Gastroesophageal sphincter (tissue), 4 donors: ENCODE results near the gene C2CD4C. TPM values are rescaled to one million over a fixed set of nuclear protein-coding genes. Genes with fewer than 3 reads are reported as not detected.

ENCODE experiments used
- ATAC-seq: fragments of 150-250 bp; one replicate; pipeline ENCODE4 v1.9.1; 2016; ENCODE audit warnings: mild to moderate bottlenecking, moderate library complexity
- H3K27ac ChIP-seq, 4 donors: fragments of 200-600 bp; sonication (generic) in 3 of 4; 1 replicate in 3 of 4; 2 replicates in 1 of 4; pipeline ENCODE4 v1.5.1; 2016 to 2019
- H3K27me3 ChIP-seq: fragments of 200-600 bp; sonication (generic); one replicate; pipeline ENCODE4 v1.5.1; 2019
- H3K36me3 ChIP-seq, 2 donors: fragments of 200-600 bp; sonication (generic); one replicate each; pipeline ENCODE4 v1.5.1; 2019; ENCODE audit warnings: control low read depth in 1 of 2
- H3K4me1 ChIP-seq, 3 donors: fragments of 200-600 bp; sonication (generic); 1 replicate in 2 of 3; 2 replicates in 1 of 3; pipeline ENCODE4 v1.5.1; 2016 to 2019; ENCODE audit warnings: control low read depth in 2 of 3
- H3K4me3 ChIP-seq, 2 donors: fragments of 200-600 bp; sonication (generic); one replicate each; pipeline ENCODE4 v1.5.1; 2019; ENCODE audit warnings: mild to moderate bottlenecking in 1 of 2, moderate library complexity in 1 of 2
- H3K9me3 ChIP-seq, 3 donors: fragments of 200-600 bp; sonication (generic); one replicate each; pipeline ENCODE4 v1.5.1; 2017 to 2019; ENCODE audit warnings: control low read depth in 2 of 3
- CTCF ChIP-seq, 4 experiments: fragments of 200-600 bp in 2 of 4; fragments of 450-650 bp in 2 of 4; sonication (generic) in 1 of 4; IDR thresholded peaks; one replicate each; pipeline ENCODE4 v1.5.1; 2017 to 2019; ENCODE audit warnings: antibody characterized with exemption in 4 of 4, mild to moderate bottlenecking in 2 of 4, moderate library complexity in 2 of 4
- EP300 ChIP-seq: sonication (generic); formaldehyde crosslinking; IDR thresholded peaks from one replicate; pipeline ENCODE4 v1.6.1; 2017; ENCODE audit warnings: antibody characterized with exemption, mild to moderate bottlenecking
- POLR2A ChIP-seq, 2 donors: fragments of 450-650 bp; IDR thresholded peaks; one replicate each; pipeline ENCODE4 v1.6.1; 2017; ENCODE audit warnings: antibody characterized with exemption in 2 of 2, mild to moderate bottlenecking in 2 of 2, moderate library complexity in 1 of 2
- POLR2AphosphoS5 ChIP-seq: sonication (generic); formaldehyde crosslinking; IDR thresholded peaks from one replicate; pipeline ENCODE4 v1.6.1; 2017; ENCODE audit warnings: antibody characterized with exemption
- WGBS, 2 donors: methylation state at CpG; one replicate each; pipeline ENCODE4 v1.1.5; 2018; ENCODE audit warnings: low coverage in 1 of 2; 5-methylcytosine and 5-hydroxymethylcytosine counted together
- total RNA-seq, 4 donors: library from RNA; depleted of rRNA; stranded (reverse); fragments of >200 nt; gene quantifications; one replicate each; pipeline ENCODE4 v1.1.0, GENCODE V29; 2016

The C2CD4C gene
- total RNA-seq, 4 donors from 2014 or later: 0.19 to 2.7 (median 0.67) TPM; not detected in 1

GRCh38 chr19:370641-371330 is 38.2 kb downstream of the C2CD4C start:
- 57 to 93% methylated on average over 5 to 14 of the region's 43 CpGs for WGBS, 2 donors
- Histone ChIP-seq H3K36me3 (no peaks in the 10 kb centered on the region), H3K27ac (no peak overlapping the region), H3K27me3 (peaks cover 92% of the 10 kb centered on the region), H3K4me1 (peaks cover 0 to 15% (median 0%) of the 10 kb centered on the region in 3 donors), H3K4me3 (no peak overlapping the region), H3K9me3 (no peaks in the 10 kb centered on the region)
- no peak for ATAC-seq
- TF ChIP-seq POLR2AphosphoS5 (no peak), CTCF (IDR thresholded peaks at IDR 0.05) (no peak), EP300 (no peak)

- no peaks in the 10 kb centered on the region for H3K9me3 ChIP-seq
- H3K4me3 ChIP-seq: no peak overlapping the region
- H3K36me3 ChIP-seq: no peaks in the 10 kb centered on the region
- H3K27me3 ChIP-seq: peaks cover 92% of the 10 kb centered on the region
- no peak for TF ChIP-seq POLR2A (IDR thresholded peaks at IDR 0.05)
- TF ChIP-seq CTCF (IDR thresholded peaks at IDR 0.05): no peak
- no peak for ATAC-seq
- WGBS, 2 donors: 95 to 99% methylated on average over 5 to 9 of the region's 14 CpGs
- H3K4me1 ChIP-seq: peaks cover 0 to 15% (median 0%) of the 10 kb centered on the region in 3 donors
- no peak overlapping the region for H3K27ac ChIP-seq
These were observed 39.1 kb downstream of the C2CD4C start for GRCh38 chr19:369876-370275.

- ATAC-seq: no peak
- no peaks in the 10 kb centered on the region for H3K36me3 ChIP-seq
- WGBS, 2 donors: 92% methylated on average over 5 of the region's 13 CpGs; no CpG with 5 or more reads in 1 of the 2 donors
- H3K9me3 ChIP-seq: no peaks in the 10 kb centered on the region
- no peak overlapping the region for H3K27ac ChIP-seq
- no peak overlapping the region for H3K4me3 ChIP-seq
- peaks cover 0 to 15% (median 0%) of the 10 kb centered on the region in 3 donors for H3K4me1 ChIP-seq
- TF ChIP-seq EP300 (no peak), POLR2A (IDR thresholded peaks at IDR 0.05) (no peak), CTCF (IDR thresholded peaks at IDR 0.05) (no peak), POLR2AphosphoS5 (no peak)
- H3K27me3 ChIP-seq: peaks cover 92% of the 10 kb centered on the region
These were observed 39.7 kb downstream of the C2CD4C start for GRCh38 chr19:369256-369655.

GRCh38 chr19:368630-369024 is 40.3 kb downstream of the C2CD4C start:
- no peak for ATAC-seq
- 64 to 71% methylated on average over 6 of the region's 7 CpGs for WGBS, 2 donors

More at GRCh38 chr19:368630-369024, 40.3 kb downstream of the C2CD4C start:
- H3K27ac ChIP-seq: no peak overlapping the region
- no peak overlapping the region for H3K4me3 ChIP-seq
- H3K9me3 ChIP-seq: no peaks in the 10 kb centered on the region
- peaks cover 0 to 15% (median 0%) of the 10 kb centered on the region in 3 donors for H3K4me1 ChIP-seq
- peaks cover 86% of the 10 kb centered on the region for H3K27me3 ChIP-seq
- no peaks in the 10 kb centered on the region for H3K36me3 ChIP-seq
- TF ChIP-seq CTCF (IDR thresholded peaks at IDR 0.05): no peak
- TF ChIP-seq POLR2AphosphoS5: no peak
- TF ChIP-seq EP300: no peak
